Left ventricle myocardium superior (tissue), 1 donor: ENCODE measurements around the gene ANKRD17. TPM values are rescaled to one million over a fixed set of nuclear protein-coding genes. Genes with fewer than 3 reads are reported as not detected.
A peak's percentile ranks its signal among the peaks of the same experiment; 100 is the strongest.

ENCODE experiments used
- ATAC-seq: fragments of 200-7000 bp; cut with Tn5 transposase; one replicate; pipeline ENCODE4 v1.9.1; 2020; ENCODE audit warnings: mild to moderate bottlenecking, moderate library complexity
- DNase-seq: peaks from one replicate; pipeline ENCODE4 v3.0.0-alpha.2; 2020
- intact Hi-C: fragments of 100-400 bp; cut with micrococcal nuclease; formaldehyde crosslinking; loops from one replicate; pipeline ENCODE4 v1.11.0; 2022
- total RNA-seq: library from RNA; stranded (reverse); fragmentation: NEBNext Ultra II Directional; extraction: Animal tissue kit (Norgen Biotek cat#: 25700); gene quantifications from one replicate; pipeline ENCODE4 v1.2.1, GENCODE V29; 2021
- donor health status: DM: no; HTN: yes; CAD: no; lungs with severe emphysema.

ANKRD17 gene
- total RNA-seq, 1 donor from 2014 or later: 53.3 TPM

DNA sequence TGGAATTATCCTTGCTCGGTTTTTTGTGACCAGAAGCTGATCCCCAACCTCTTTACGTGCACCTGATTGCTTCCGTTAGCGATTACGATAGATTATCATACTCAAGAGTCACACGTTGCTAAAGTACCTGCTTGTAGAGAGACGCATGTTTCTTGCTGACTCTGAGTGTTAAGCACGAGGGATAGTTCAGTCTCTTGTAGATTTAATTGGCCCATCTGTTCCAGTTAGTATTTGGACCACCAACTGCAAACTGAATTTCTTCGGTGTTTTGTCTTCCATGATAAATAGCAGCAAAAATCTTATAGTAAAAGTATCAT is 188.6 kb downstream of the ANKRD17 start:
- DNase-seq: no peak
- no peak for ATAC-seq
- intact Hi-C loops: no loop called here

GRCh38 chr4:73069338-73070073 is 189.1 kb downstream of the ANKRD17 start, which contains the start of gene COX18:
COX18 (minus strand) TSS chr4:73069716; CDS start chr4:73069649, 67 bp downstream.
- ATAC-seq (peak; percentile 97), DNase-seq (peak; percentile 99)
- intact Hi-C loops: loop anchor here (5.0 kb wide), 1 partner anchor 188 kb away; the partner anchor contains the start of gene ANKRD17

DNA sequence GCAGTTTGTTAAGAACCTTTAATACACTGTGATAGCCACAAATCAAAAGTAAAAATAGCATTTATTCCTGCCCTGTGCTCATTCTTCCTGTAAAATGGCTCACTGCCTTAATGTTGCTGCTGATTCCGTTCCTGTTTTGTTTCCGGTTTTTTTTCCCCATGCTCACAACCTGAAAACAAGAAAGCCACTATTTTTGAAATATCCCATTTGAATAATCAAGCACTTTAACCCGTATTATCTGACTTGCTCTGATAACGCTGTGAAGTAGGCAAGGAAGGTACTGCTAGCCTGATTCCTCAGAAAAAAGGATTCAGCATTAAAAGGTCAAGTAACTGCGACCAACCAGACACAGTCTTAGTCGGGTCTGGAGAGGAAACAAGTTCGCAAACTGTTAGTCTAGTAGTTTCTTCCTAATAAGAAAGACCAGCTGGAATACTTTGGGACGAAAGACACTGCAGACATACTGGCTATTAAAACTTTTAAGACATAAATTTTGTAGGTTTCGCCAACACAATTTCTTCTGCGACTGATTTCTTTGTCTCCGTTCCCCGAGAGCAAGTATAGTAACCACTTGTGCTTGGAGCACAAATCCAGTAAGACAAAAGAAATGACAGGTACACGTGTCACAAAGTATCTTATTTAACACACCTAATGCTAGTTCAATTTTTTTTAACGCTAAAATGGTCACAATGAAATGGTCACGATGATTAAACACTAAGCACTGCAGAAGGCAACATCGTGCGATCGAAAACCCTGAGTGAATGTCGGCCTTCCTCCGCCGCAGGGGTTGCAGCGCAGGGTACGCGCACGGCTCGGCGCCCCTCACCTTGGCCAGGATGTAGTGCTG is 189.9 kb downstream of the ANKRD17 start:
- peak; percentile 3 for ATAC-seq
- intact Hi-C loops: loop anchor here (5.0 kb wide), 1 partner anchor 189 kb away; the partner anchor contains the start of gene ANKRD17
- DNase-seq: no peak

DNA sequence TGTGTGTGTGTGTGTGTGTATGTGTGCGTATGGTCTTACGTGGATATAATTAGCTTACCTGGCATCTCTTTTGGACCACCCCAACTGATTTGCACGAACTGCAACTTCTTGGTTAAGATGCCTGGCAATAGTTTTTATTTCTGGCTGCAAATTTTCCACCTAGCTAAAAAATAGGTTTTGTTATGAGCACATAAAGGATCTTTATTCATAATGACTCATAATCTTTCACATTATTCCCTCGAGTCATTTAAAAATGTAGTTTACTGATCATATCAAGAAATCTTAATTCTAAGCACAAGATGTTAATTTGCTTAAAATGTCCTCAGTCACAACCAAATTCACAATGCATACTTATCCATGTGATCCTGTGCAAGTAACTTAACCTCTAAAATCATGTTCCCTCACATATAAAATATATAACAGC is 190.6 kb downstream of the ANKRD17 start:
- ATAC-seq (no peak), DNase-seq (no peak)
- intact Hi-C loops: loop anchor here (5.0 kb wide), 1 partner anchor 189 kb away; the partner anchor contains the start of gene ANKRD17

DNA sequence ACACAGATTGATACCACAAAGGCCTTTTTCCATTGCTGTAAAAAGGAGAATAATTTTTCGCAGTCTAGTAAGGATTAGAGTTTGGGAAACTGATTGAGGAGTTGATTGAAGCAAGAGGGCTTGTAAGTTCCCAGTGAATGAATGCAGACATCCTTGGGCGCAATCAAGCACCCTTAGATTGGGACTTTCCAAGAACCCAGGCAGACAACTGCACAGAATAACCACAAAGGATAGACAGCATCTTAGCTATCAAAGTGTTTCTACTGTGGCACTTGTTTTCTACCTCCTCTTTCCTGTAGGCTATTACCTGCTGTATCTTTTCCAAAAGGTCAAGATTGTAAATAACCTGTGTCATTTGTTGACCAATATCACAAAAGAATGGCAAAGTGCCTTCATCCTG is 191.7 kb downstream of the ANKRD17 start:
- intact Hi-C loops: loop anchor here (5.0 kb wide), 1 partner anchor 190 kb away; the partner anchor contains the start of gene ANKRD17
- DNase-seq (no peak), ATAC-seq (no peak)

GRCh38 chr4:73066445-73066844 is 192.2 kb downstream of the ANKRD17 start:
- no peak for DNase-seq
- intact Hi-C loops: loop anchor here (5.0 kb wide), 1 partner anchor 191 kb away; the partner anchor contains the start of gene ANKRD17
- no peak for ATAC-seq

GRCh38 chr4:73064536-73064935 is 194.1 kb downstream of the ANKRD17 start:
- no peak for ATAC-seq
- intact Hi-C loops: no loop called here
- no peak for DNase-seq

GRCh38 chr4:73055241-73055897 is 203.2 kb downstream of the ANKRD17 start:
- no peak for ATAC-seq
- intact Hi-C loops: no loop called here
- DNase-seq: no peak

GRCh38 chr4:73053974-73054480 is 204.6 kb downstream of the ANKRD17 start:
- no peak for ATAC-seq

DNA sequence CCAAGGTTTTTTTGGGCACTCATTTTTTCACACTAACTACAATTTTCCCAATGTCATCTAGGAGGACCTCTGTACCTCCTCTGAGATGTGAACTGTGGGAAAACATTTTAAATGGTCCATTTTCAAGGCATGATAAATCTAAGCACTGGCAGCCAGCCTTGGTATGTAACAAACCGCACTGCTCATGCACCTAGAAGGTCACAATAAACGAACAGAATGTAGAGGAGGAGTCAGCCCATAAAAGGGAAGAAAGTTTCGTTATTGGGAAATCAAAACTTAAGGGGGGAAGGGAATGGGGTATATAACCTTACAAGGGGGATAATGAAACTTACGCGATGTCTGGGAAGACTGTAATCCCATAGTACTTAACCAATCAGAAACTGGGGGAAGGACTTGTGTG is 205.5 kb downstream of the ANKRD17 start:
- no peak for ATAC-seq
- DNase-seq: no peak
- intact Hi-C loops: no loop called here

More at GRCh38 chr4:73053974-73054480, 204.6 kb downstream of the ANKRD17 start:
- intact Hi-C loops: no loop called here
- no peak for DNase-seq

GRCh38 chr4:73051625-73052024 is 207.0 kb downstream of the ANKRD17 start:
- intact Hi-C loops: no loop called here
- ATAC-seq: no peak
- no peak for DNase-seq

GRCh38 chr4:73045879-73046278 is 212.7 kb downstream of the ANKRD17 start:
- ATAC-seq: no peak
- no peak for DNase-seq
- intact Hi-C loops: no loop called here

DNA sequence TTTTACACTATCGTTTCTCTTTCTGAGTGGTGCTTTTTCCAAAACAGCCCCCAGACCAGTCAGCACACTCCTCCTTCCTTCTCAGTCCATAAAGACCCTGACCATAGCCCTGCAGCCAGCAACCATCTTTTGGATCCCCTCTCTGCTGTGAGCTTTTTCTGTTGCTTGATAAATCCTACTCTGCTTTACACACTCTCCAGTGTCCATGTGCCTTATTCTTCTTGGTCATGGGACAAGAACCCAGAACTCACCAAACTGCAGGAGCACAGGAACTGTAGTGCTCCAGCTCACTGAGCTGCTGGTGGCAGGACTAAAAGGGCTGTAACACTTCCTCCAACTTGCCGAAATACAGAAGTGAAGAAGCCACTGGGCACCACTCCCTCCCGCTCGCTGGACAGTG is 221.5 kb downstream of the ANKRD17 start:
- ATAC-seq: no peak
- DNase-seq: no peak
- intact Hi-C loops: no loop called here

DNA sequence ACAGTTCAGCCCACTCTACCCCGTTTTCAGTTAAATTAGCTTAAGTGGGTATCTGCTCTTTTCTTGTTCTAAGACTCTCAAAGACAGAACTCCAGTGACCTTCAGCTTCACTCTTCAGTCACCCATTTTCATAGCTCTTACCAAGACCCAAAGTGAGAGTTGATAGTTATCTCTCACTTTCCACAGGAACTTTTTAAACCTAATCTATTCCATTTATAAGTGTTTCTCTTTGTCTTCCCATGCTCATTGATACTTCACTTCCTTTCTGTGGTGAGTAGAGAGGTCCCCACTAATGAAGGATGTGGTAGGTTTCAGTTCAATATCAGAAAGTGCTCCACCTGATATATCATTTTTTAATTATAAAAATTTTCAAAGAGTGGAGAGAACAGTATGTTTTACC is 222.5 kb downstream of the ANKRD17 start:
- no peak for ATAC-seq
- DNase-seq: no peak
- intact Hi-C loops: no loop called here

GRCh38 chr4:73034896-73035295 is 223.7 kb downstream of the ANKRD17 start:
- intact Hi-C loops: no loop called here

DNA sequence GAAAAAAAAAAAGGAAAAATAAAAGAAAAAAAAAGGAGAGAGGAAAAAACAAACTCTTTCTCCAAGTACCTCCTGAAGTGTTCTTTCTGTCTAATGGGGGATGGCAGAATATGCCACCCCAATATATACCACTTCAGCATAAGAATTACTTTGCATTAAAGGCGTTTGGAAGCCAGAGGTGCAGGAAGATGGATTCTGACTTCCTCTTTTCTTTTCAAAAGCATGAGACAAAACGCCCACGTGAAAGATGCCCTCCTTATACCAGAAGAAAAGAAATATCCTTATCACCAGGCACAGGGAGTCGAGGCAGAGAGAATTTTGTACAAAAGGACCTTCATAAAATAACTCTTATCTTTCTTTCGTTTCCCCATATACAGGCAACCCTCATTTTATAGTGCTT is 230.0 kb downstream of the ANKRD17 start:
- ATAC-seq: no peak
- no peak for DNase-seq
- intact Hi-C loops: no loop called here

More at GRCh38 chr4:73034896-73035295, 223.7 kb downstream of the ANKRD17 start:
- DNase-seq (no peak), ATAC-seq (no peak)
